ENCODE results near the gene SLC28A1. TPM values are rescaled to one million over a fixed set of nuclear protein-coding genes. Genes with fewer than 3 reads are reported as not detected.

SLC28A1 gene
- total RNA-seq, 1 experiment from 2014 or later = not detected

DNA sequence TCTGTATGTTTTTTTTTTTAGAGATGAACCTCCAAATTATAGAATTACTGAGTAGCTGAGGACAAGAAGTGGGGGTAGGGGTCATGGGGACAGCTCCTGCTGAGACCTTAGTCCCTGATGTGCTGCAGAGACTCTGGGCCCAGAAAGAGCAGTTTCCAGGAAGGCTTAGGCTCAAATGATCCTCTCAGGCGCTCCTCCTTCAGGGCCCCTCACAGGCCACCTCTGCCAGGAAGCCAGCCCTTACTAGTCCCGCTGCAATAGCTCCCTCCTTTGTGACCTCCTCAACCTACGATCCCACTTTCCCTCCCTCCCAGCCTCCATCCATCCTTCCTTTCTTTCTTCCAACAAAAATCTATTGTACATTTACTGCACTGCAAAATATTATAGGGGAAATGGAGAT is 24.6 kb downstream of the SLC28A1 start:
- intact Hi-C loops (cut with micrococcal nuclease) = no loop called here
- ChIA-PET POLR2A (no interaction called here), CTCF (interaction anchor here (1.1 to 1.3 kb wide), 3 partner anchors 19 to 64 kb away, joined by 3 to 5 read pairs (median 3); no protein-coding TSS in a partner anchor)
- H3K4me3 Mint-ChIP-seq (ENCODE audit: unreplicated experiment) = no peak overlapping the region
- BruUV-seq (replicated peaks) = no TSS peak
- peaks cover 26% of the 10 kb centered on the region for H3K4me1 Mint-ChIP-seq (ENCODE audit: insufficient read depth, unreplicated experiment)
- no peaks in the 10 kb centered on the region for H3K36me3 Mint-ChIP-seq (ENCODE audit: insufficient read depth, unreplicated experiment)
- no peak for DNase-seq (ENCODE audit: unreplicated experiment)
- no peak overlapping the region for H3K27ac Mint-ChIP-seq (ENCODE audit: low read depth, unreplicated experiment)
- no peaks in the 10 kb centered on the region for H3K27me3 Mint-ChIP-seq (ENCODE audit: insufficient read depth, unreplicated experiment)
- H3K9me3 Mint-ChIP-seq (ENCODE audit: unreplicated experiment) = no peaks in the 10 kb centered on the region
- TF ChIP-seq, protein P1, sequence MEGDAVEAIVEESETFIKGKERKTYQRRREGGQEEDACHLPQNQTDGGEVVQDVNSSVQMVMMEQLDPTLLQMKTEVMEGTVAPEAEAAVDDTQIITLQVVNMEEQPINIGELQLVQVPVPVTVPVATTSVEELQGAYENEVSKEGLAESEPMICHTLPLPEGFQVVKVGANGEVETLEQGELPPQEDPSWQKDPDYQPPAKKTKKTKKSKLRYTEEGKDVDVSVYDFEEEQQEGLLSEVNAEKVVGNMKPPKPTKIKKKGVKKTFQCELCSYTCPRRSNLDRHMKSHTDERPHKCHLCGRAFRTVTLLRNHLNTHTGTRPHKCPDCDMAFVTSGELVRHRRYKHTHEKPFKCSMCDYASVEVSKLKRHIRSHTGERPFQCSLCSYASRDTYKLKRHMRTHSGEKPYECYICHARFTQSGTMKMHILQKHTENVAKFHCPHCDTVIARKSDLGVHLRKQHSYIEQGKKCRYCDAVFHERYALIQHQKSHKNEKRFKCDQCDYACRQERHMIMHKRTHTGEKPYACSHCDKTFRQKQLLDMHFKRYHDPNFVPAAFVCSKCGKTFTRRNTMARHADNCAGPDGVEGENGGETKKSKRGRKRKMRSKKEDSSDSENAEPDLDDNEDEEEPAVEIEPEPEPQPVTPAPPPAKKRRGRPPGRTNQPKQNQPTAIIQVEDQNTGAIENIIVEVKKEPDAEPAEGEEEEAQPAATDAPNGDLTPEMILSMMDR (IDR thresholded peaks at IDR 0.05; ENCODE audit: unreplicated experiment) = no peak

DNA sequence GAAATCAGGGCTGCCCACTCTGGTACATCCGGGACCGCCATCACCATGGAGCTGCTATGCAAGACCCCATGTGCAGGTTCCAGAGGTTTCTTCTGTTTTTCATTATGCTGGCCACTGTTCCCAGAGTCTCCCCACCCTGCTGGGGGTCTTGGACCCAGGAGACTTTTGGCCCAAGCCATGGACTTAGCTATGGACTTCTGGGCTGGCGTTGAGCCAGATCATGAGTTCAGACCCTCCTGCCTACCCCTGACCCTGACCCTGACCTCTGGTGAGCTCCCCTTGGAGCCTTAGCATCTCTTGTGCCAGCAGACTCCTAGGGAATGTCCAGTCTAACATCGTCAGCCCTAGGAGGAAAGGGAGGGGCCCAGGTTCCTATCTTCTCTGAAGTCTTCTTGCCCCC is 25.3 kb downstream of the SLC28A1 start:
- Mint-ChIP-seq H3K4me3 (ENCODE audit: unreplicated experiment) (no peak overlapping the region), H3K9me3 (ENCODE audit: unreplicated experiment) (no peaks in the 10 kb centered on the region), H3K36me3 (ENCODE audit: insufficient read depth, unreplicated experiment) (no peaks in the 10 kb centered on the region), H3K27me3 (ENCODE audit: insufficient read depth, unreplicated experiment) (no peaks in the 10 kb centered on the region), H3K4me1 (ENCODE audit: insufficient read depth, unreplicated experiment) (peaks cover 28% of the 10 kb centered on the region), H3K27ac (ENCODE audit: low read depth, unreplicated experiment) (no peak overlapping the region)
- ChIA-PET CTCF (interaction anchor here (0.7 to 1.3 kb wide), 4 partner anchors 18 to 65 kb away, joined by 3 to 5 read pairs (median 4); no protein-coding TSS in a partner anchor), POLR2A (interaction anchor here (0.6 to 0.9 kb wide), 2 partner anchors 161 to 194 kb away, joined by 3 read pairs; partner anchors contain the start of gene SEC11A)
- intact Hi-C loops (cut with micrococcal nuclease) = no loop called here
- TF ChIP-seq, protein P1 (IDR thresholded peaks at IDR 0.05; ENCODE audit: unreplicated experiment) = no peak
- DNase-seq (ENCODE audit: unreplicated experiment) = no peak
- BruUV-seq (replicated peaks) = no TSS peak

DNA sequence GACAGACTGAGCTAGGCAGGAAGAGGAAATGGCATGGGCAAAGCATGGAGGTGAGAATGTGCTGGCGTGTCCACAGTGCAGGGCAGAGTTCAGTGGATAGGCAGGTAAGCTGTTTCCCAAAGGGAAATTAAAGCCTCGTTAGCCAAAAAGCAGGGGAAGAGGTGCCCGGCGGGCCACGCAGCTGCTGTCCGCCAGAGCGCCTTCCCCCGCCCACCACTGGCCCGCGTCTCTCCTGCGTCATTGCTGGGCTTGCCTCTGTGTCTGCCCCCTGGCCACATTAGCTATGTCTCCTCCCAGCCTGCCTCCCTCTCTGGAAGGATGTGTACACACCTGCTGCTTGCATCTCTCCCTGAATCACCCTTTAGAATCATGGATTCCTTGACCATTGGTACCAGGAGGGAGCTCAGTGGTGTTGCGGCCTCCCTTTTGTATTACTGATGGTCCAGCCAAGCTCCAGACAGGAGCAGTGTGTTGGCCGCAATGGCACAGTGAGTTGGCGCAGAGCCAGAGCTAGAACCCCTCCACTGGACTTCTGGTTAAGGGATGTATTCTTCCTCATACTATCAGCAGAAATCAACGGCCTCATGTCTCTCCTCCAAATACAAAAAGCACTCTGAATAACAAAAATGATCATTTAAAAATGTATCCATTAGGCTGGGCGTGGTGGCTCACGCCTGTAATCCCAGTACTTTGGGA is 26.6 kb downstream of the SLC28A1 start:
- Mint-ChIP-seq H3K27me3 (ENCODE audit: insufficient read depth, unreplicated experiment) (no peaks in the 10 kb centered on the region), H3K9me3 (ENCODE audit: unreplicated experiment) (no peaks in the 10 kb centered on the region), H3K36me3 (ENCODE audit: insufficient read depth, unreplicated experiment) (no peaks in the 10 kb centered on the region), H3K27ac (ENCODE audit: low read depth, unreplicated experiment) (peak overlapping the region; percentile 86), H3K4me1 (ENCODE audit: insufficient read depth, unreplicated experiment) (peaks cover 40% of the 10 kb centered on the region), H3K4me3 (ENCODE audit: unreplicated experiment) (no peak overlapping the region)
- no TSS peak for BruUV-seq (replicated peaks)
- ChIA-PET CTCF (interaction anchor here (0.6 to 1.8 kb wide), 3 partner anchors 17 to 153 kb away, joined by 3 to 4 read pairs (median 3); no protein-coding TSS in a partner anchor), POLR2A (no interaction called here)
- intact Hi-C loops (cut with micrococcal nuclease) = no loop called here
- TF ChIP-seq, protein P1 (IDR thresholded peaks at IDR 0.05; ENCODE audit: unreplicated experiment) = no peak
- DNase-seq (ENCODE audit: unreplicated experiment) = peak; percentile 71

DNA sequence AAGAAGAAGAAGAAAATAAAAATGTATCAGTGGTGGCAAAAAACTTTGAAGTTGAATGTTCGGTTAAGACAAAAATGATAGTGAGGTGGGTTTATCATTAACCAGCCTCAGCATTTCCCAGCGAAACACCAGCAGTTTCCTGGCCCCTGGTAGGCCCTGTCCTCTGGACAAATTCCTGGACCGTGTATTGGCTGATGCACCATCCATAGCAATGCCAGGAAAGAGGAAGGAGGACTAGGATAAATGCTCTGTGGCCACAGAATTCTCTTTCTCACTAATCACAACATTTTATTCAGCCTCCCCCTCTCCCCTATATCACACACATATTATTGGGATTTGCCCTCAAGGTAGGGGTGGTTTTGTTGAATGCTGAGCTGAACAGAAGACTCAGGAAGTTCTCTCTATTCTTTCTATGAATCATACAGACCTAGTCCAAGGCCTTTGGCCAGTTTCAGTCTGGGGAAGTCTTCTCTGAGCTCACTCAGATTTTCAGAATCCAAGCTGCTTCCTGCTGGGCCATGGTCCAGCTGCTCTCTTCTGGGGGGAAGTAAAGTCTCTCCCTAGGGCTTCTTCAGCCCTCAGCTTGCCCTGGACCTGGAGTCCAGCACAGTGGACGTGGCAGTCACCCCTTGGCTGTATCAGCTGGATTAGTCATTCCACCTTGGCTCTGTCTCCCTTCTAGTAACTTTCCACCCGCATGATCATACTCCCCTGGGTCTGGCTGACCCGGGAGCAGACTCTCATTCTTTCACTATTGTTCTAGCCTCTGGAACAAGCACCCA is 27.6 kb downstream of the SLC28A1 start:
- DNase-seq (ENCODE audit: unreplicated experiment) = peak; percentile 97
- POLR2A ChIA-PET = interaction anchor here (1.1 kb wide), 2 partner anchors 163 to 258 kb away, joined by 3 to 4 read pairs; partner anchors contain the start of gene WDR73
- Mint-ChIP-seq H3K4me3 (ENCODE audit: unreplicated experiment) (peak overlapping the region; percentile 28), H3K9me3 (ENCODE audit: unreplicated experiment) (no peaks in the 10 kb centered on the region), H3K4me1 (ENCODE audit: insufficient read depth, unreplicated experiment) (peaks cover 40% of the 10 kb centered on the region), H3K27me3 (ENCODE audit: insufficient read depth, unreplicated experiment) (no peaks in the 10 kb centered on the region), H3K36me3 (ENCODE audit: insufficient read depth, unreplicated experiment) (no peaks in the 10 kb centered on the region), H3K27ac (ENCODE audit: low read depth, unreplicated experiment) (peak overlapping the region; percentile 86)
- TF ChIP-seq, protein P1 (IDR thresholded peaks at IDR 0.05; ENCODE audit: unreplicated experiment) = no peak
- BruUV-seq (replicated peaks) = TSS peak; percentile 84
- CTCF ChIA-PET = interaction anchor here (0.6 to 1.8 kb wide), 3 partner anchors 13 to 19 kb away, joined by 3 to 4 read pairs (median 4); no protein-coding TSS in a partner anchor
- intact Hi-C loops (cut with micrococcal nuclease) = no loop called here
